ENCODE data around the gene LCN6.
"Not testable (repeated sequence)": the region's sequence is repeated elsewhere in the genome, so short reads cannot be mapped to it uniquely, and the experiment has no call there.

LCN6 gene

GRCh38 chr9:136785565-136786355, 37.4 kb upstream of the LCN6 start:
- H4K8ac ChIP-seq (ENCODE audit: low read depth, low read length); H2AK5ac ChIP-seq (ENCODE audit: low read length); H3K9ac ChIP-seq (ENCODE audit: low read length); H2AFZ ChIP-seq (ENCODE audit: insufficient read depth, low read length, poor library complexity); H3K27ac ChIP-seq (ENCODE audit: low read depth, low read length); H3K14ac ChIP-seq (ENCODE audit: low read length); H2BK120ac ChIP-seq (ENCODE audit: insufficient read depth, low read length, poor library complexity); H3K36me3 ChIP-seq (ENCODE audit: control insufficient read depth in 1 of 2, insufficient read depth in 2 of 2, low read length in 2 of 2); DNase-seq; H3K23ac ChIP-seq (ENCODE audit: low read length); H4K91ac ChIP-seq (ENCODE audit: low read depth, low read length); H3K27me3 ChIP-seq (ENCODE audit: insufficient read depth, low read length); H3K9me3 ChIP-seq (ENCODE audit: insufficient read depth, low read depth, low read length); H3K4ac ChIP-seq (ENCODE audit: low read depth, low read length); H2BK12ac ChIP-seq (ENCODE audit: low read length); H3K18ac ChIP-seq (ENCODE audit: low read length); H3K4me1 ChIP-seq (ENCODE audit: control insufficient read depth in 1 of 2, insufficient read depth in 2 of 2, low read length in 2 of 2); H4K12ac ChIP-seq (ENCODE audit: low read depth, low read length); H3K79me2 ChIP-seq (ENCODE audit: control insufficient read depth, insufficient read depth, low read length, poor library complexity); H3K4me3 ChIP-seq (ENCODE audit: low read depth, low read length); H3K4me2 ChIP-seq (ENCODE audit: low read length); H3K79me1 ChIP-seq (ENCODE audit: low read length); H2BK5ac ChIP-seq (ENCODE audit: low read depth, low read length, poor library complexity): not testable (repeated sequence)
- no CpG with 5 or more reads among the region's 23 CpGs for WGBS (ENCODE audit: extremely low coverage, insufficient coverage, insufficient read length)

- Histone ChIP-seq H3K4me3 (ENCODE audit: low read depth, low read length) (no peak overlapping the region), H3K79me1 (ENCODE audit: low read length) (peaks cover 3% of the 10 kb centered on the region), H4K8ac (ENCODE audit: low read depth, low read length) (no peak overlapping the region), H3K14ac (ENCODE audit: low read length) (no peak overlapping the region), H4K12ac (ENCODE audit: low read depth, low read length) (no peak overlapping the region), H3K4me2 (ENCODE audit: low read length) (no peak overlapping the region), H2AK5ac (ENCODE audit: low read length) (no peak overlapping the region), H3K23ac (ENCODE audit: low read length) (no peak overlapping the region), H3K4ac (ENCODE audit: low read depth, low read length) (no peak overlapping the region), H3K79me2 (ENCODE audit: control insufficient read depth, insufficient read depth, low read length, poor library complexity) (no peaks in the 10 kb centered on the region), H2AFZ (ENCODE audit: insufficient read depth, low read length, poor library complexity) (no peak overlapping the region), H2BK12ac (ENCODE audit: low read length) (no peak overlapping the region), H4K91ac (ENCODE audit: low read depth, low read length) (no peak overlapping the region), H3K27ac (ENCODE audit: low read depth, low read length) (no peak overlapping the region), H3K9me3 (ENCODE audit: insufficient read depth, low read depth, low read length) (no peaks in the 10 kb centered on the region), H3K4me1 (ENCODE audit: control insufficient read depth in 1 of 2, insufficient read depth in 2 of 2, low read length in 2 of 2) (peaks cover 3 to 6% of the 10 kb centered on the region in 2 experiments), H3K9ac (ENCODE audit: low read length) (no peak overlapping the region), H2BK5ac (ENCODE audit: low read depth, low read length, poor library complexity) (no peak overlapping the region), H2BK120ac (ENCODE audit: insufficient read depth, low read length, poor library complexity) (no peak overlapping the region), H3K18ac (ENCODE audit: low read length) (no peak overlapping the region), H3K36me3 (ENCODE audit: control insufficient read depth in 1 of 2, insufficient read depth in 2 of 2, low read length in 2 of 2) (no peaks in the 10 kb centered on the region), H3K27me3 (ENCODE audit: insufficient read depth, low read length) (no peaks in the 10 kb centered on the region)
- WGBS (ENCODE audit: extremely low coverage, insufficient coverage, insufficient read length): no CpG with 5 or more reads among the region's 6 CpGs
- no peak for DNase-seq
Measured at GRCh38 chr9:136784997-136785361, 36.7 kb upstream of the LCN6 start.

- H3K4ac ChIP-seq (ENCODE audit: low read depth, low read length): no peak overlapping the region
- H2BK5ac ChIP-seq (ENCODE audit: low read depth, low read length, poor library complexity): no peak overlapping the region
- peaks cover 3% of the 10 kb centered on the region for H3K79me1 ChIP-seq (ENCODE audit: low read length)
- H2BK120ac ChIP-seq (ENCODE audit: insufficient read depth, low read length, poor library complexity): no peak overlapping the region
- no CpG with 5 or more reads among the region's 9 CpGs for WGBS (ENCODE audit: extremely low coverage, insufficient coverage, insufficient read length)
- H3K23ac ChIP-seq (ENCODE audit: low read length): no peak overlapping the region
- H3K4me1 ChIP-seq (ENCODE audit: control insufficient read depth in 1 of 2, insufficient read depth in 2 of 2, low read length in 2 of 2): peaks cover 3 to 6% of the 10 kb centered on the region in 2 experiments
- H2AK5ac ChIP-seq (ENCODE audit: low read length): no peak overlapping the region
- no peak overlapping the region for H4K91ac ChIP-seq (ENCODE audit: low read depth, low read length)
- H3K9ac ChIP-seq (ENCODE audit: low read length): no peak overlapping the region
- no peaks in the 10 kb centered on the region for H3K27me3 ChIP-seq (ENCODE audit: insufficient read depth, low read length)
- H3K14ac ChIP-seq (ENCODE audit: low read length): no peak overlapping the region
- H3K18ac ChIP-seq (ENCODE audit: low read length): no peak overlapping the region
- no peak overlapping the region for H4K8ac ChIP-seq (ENCODE audit: low read depth, low read length)
- DNase-seq: peak in 1 of 2 donors; percentile 68
- no peak overlapping the region for H4K12ac ChIP-seq (ENCODE audit: low read depth, low read length)
- H3K4me3 ChIP-seq (ENCODE audit: low read depth, low read length): no peak overlapping the region
- H3K79me2 ChIP-seq (ENCODE audit: control insufficient read depth, insufficient read depth, low read length, poor library complexity): no peaks in the 10 kb centered on the region
- H3K9me3 ChIP-seq (ENCODE audit: insufficient read depth, low read depth, low read length): no peaks in the 10 kb centered on the region
- no peaks in the 10 kb centered on the region for H3K36me3 ChIP-seq (ENCODE audit: control insufficient read depth in 1 of 2, insufficient read depth in 2 of 2, low read length in 2 of 2)
- no peak overlapping the region for H2BK12ac ChIP-seq (ENCODE audit: low read length)
- H2AFZ ChIP-seq (ENCODE audit: insufficient read depth, low read length, poor library complexity): no peak overlapping the region
- no peak overlapping the region for H3K4me2 ChIP-seq (ENCODE audit: low read length)
- no peak overlapping the region for H3K27ac ChIP-seq (ENCODE audit: low read depth, low read length)
Measured at GRCh38 chr9:136784249-136784996, 36.1 kb upstream of the LCN6 start.

- Histone ChIP-seq H3K4me2 (ENCODE audit: low read length) (no peak overlapping the region), H3K27me3 (ENCODE audit: insufficient read depth, low read length) (peaks cover 7% of the 10 kb centered on the region), H3K18ac (ENCODE audit: low read length) (no peak overlapping the region), H3K79me2 (ENCODE audit: control insufficient read depth, insufficient read depth, low read length, poor library complexity) (no peaks in the 10 kb centered on the region), H3K4me1 (ENCODE audit: control insufficient read depth in 1 of 2, insufficient read depth in 2 of 2, low read length in 2 of 2) (no peaks in the 10 kb centered on the region), H2BK5ac (ENCODE audit: low read depth, low read length, poor library complexity) (no peak overlapping the region), H3K14ac (ENCODE audit: low read length) (no peak overlapping the region), H4K12ac (ENCODE audit: low read depth, low read length) (no peak overlapping the region), H2AFZ (ENCODE audit: insufficient read depth, low read length, poor library complexity) (no peak overlapping the region), H2BK12ac (ENCODE audit: low read length) (no peak overlapping the region), H4K91ac (ENCODE audit: low read depth, low read length) (no peak overlapping the region), H3K27ac (ENCODE audit: low read depth, low read length) (no peak overlapping the region), H2BK120ac (ENCODE audit: insufficient read depth, low read length, poor library complexity) (no peak overlapping the region), H3K9ac (ENCODE audit: low read length) (no peak overlapping the region), H3K4ac (ENCODE audit: low read depth, low read length) (no peak overlapping the region), H3K36me3 (ENCODE audit: control insufficient read depth in 1 of 2, insufficient read depth in 2 of 2, low read length in 2 of 2) (no peaks in the 10 kb centered on the region), H3K23ac (ENCODE audit: low read length) (no peak overlapping the region), H3K79me1 (ENCODE audit: low read length) (no peaks in the 10 kb centered on the region), H2AK5ac (ENCODE audit: low read length) (no peak overlapping the region), H3K4me3 (ENCODE audit: low read depth, low read length) (no peak overlapping the region), H3K9me3 (ENCODE audit: insufficient read depth, low read depth, low read length) (no peaks in the 10 kb centered on the region), H4K8ac (ENCODE audit: low read depth, low read length) (no peak overlapping the region)
- WGBS (ENCODE audit: extremely low coverage, insufficient coverage, insufficient read length): no CpG with 5 or more reads among the region's 3 CpGs
- no peak for DNase-seq
Measured at GRCh38 chr9:136782452-136782851, 34.1 kb upstream of the LCN6 start.
